ENCODE data around the gene MBNL2. TPM values are rescaled to one million over a fixed set of nuclear protein-coding genes. Genes with fewer than 3 reads are reported as not detected.

The MBNL2 gene
- total RNA-seq, 3 donors from 2014 or later (not counting 1 experiment from before 2014, with no cell fraction given) = 30.9 to 38.3 (median 33.1) TPM

DNA sequence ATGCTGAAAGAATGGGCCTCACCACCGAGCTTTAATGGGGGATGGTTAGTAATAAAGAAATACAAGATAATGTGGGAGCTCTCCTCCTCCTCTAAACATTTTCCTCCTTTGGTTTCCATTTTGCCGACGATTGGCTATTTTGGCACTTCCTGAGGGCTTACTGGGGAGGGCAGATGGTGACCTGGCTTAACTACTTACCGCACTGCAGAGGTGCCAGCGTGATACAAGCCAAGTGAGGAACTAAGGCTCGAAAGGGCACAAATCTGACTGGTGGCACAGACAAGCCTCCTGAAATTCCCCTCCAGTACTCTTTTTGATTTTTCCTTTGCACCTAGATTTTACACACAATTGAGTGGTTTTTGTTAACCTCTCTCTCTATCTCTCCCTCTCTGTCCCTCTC lies 158.6 kb downstream of the MBNL2 start:
- ATAC-seq (no peak), DNase-seq (no peak)
- H3K27ac Mint-ChIP-seq = no peak overlapping the region
- H3K4me1 ChIP-seq (ENCODE audit: control insufficient read depth, insufficient read depth, low read length) = no peaks in the 10 kb centered on the region
- peaks cover 2% of the 10 kb centered on the region for H3K36me3 ChIP-seq (ENCODE audit: control insufficient read depth, insufficient read depth, low read length)
- H3K4me3 ChIP-seq (ENCODE audit: low read length) = no peak overlapping the region
- 90% methylated on average over 5 of the region's 6 CpGs for WGBS (ENCODE audit: insufficient coverage)
- H3K36me3 Mint-ChIP-seq = peaks cover 7% of the 10 kb centered on the region
- intact Hi-C loops (cut with micrococcal nuclease) = no loop called here
- H3K9me3 ChIP-seq (ENCODE audit: control insufficient read depth, insufficient read depth, low read length) = no peaks in the 10 kb centered on the region
- no peak overlapping the region for H3K4me3 Mint-ChIP-seq
- H3K9me3 Mint-ChIP-seq = no peaks in the 10 kb centered on the region
- peaks cover 0 to 5% of the 10 kb centered on the region in 2 donors for H3K4me1 Mint-ChIP-seq
- TF ChIP-seq CTCF (IDR thresholded peaks at IDR 0.05) = no peak
- H3K27ac ChIP-seq (ENCODE audit: low read length) = no peak overlapping the region
- H3K27me3 Mint-ChIP-seq (ENCODE audit: low read depth in 2 of 2) = no peaks in the 10 kb centered on the region
- H3K27me3 ChIP-seq (ENCODE audit: control insufficient read depth, insufficient read depth, low read length) = no peaks in the 10 kb centered on the region

DNA sequence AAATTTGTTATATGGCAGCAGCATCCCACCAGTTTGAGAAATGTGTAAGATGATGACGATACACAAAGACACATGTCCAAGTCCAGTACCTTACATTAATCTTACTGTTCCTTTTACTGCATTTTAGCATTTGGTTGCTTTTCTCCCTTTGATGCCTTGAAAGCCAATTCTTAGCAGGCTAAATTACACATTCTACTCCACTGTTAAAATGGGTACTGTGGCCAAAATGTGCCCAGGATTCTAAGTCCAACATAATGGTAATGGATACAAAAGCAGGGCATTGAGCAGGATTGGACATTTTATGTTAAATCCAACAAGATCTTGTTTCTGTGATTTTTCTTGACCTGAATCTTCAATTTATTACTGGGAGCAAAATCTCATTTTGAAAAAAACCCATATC lies 159.1 kb downstream of the MBNL2 start:
- no peaks in the 10 kb centered on the region for H3K9me3 Mint-ChIP-seq
- H3K27ac Mint-ChIP-seq = no peak overlapping the region
- Histone ChIP-seq H3K27ac (ENCODE audit: low read length) (no peak overlapping the region), H3K36me3 (ENCODE audit: control insufficient read depth, insufficient read depth, low read length) (peaks cover 2% of the 10 kb centered on the region), H3K27me3 (ENCODE audit: control insufficient read depth, insufficient read depth, low read length) (no peaks in the 10 kb centered on the region), H3K4me1 (ENCODE audit: control insufficient read depth, insufficient read depth, low read length) (peaks cover 3% of the 10 kb centered on the region), H3K4me3 (ENCODE audit: low read length) (no peak overlapping the region), H3K9me3 (ENCODE audit: control insufficient read depth, insufficient read depth, low read length) (no peaks in the 10 kb centered on the region)
- ATAC-seq = no peak
- peaks cover 2 to 7% of the 10 kb centered on the region in 2 donors for H3K4me1 Mint-ChIP-seq
- H3K27me3 Mint-ChIP-seq (ENCODE audit: low read depth in 2 of 2) = no peaks in the 10 kb centered on the region
- peaks cover 7% of the 10 kb centered on the region for H3K36me3 Mint-ChIP-seq
- no peak overlapping the region for H3K4me3 Mint-ChIP-seq
- no peak for DNase-seq
- no peak for TF ChIP-seq CTCF (IDR thresholded peaks at IDR 0.05)
- intact Hi-C loops (cut with micrococcal nuclease) = no loop called here
- 100% methylated on average over 1 of the region's 1 CpG for WGBS (ENCODE audit: insufficient coverage)

- Mint-ChIP-seq H3K27ac (no peak overlapping the region), H3K27me3 (ENCODE audit: low read depth in 2 of 2) (no peaks in the 10 kb centered on the region), H3K4me1 (peaks cover 13 to 18% of the 10 kb centered on the region in 2 donors), H3K9me3 (no peaks in the 10 kb centered on the region), H3K4me3 (no peak overlapping the region), H3K36me3 (peaks cover 7% of the 10 kb centered on the region)
- DNase-seq (no peak), ATAC-seq (no peak)
- H3K36me3 ChIP-seq (ENCODE audit: control insufficient read depth, insufficient read depth, low read length) = peaks cover 2% of the 10 kb centered on the region
- intact Hi-C loops (cut with micrococcal nuclease) = no loop called here
- no peak for TF ChIP-seq CTCF (IDR thresholded peaks at IDR 0.05)
- no peak overlapping the region for H3K4me3 ChIP-seq (ENCODE audit: low read length)
- H3K9me3 ChIP-seq (ENCODE audit: control insufficient read depth, insufficient read depth, low read length) = no peaks in the 10 kb centered on the region
- H3K27ac ChIP-seq (ENCODE audit: low read length) = no peak overlapping the region
- 92% methylated on average over 3 of the region's 5 CpGs for whole genome bisulfite sequencing (ENCODE audit: insufficient coverage)
- no peaks in the 10 kb centered on the region for H3K27me3 ChIP-seq (ENCODE audit: control insufficient read depth, insufficient read depth, low read length)
- H3K4me1 ChIP-seq (ENCODE audit: control insufficient read depth, insufficient read depth, low read length) = peaks cover 8% of the 10 kb centered on the region
These were observed 160.1 kb downstream of the MBNL2 start for GRCh38 chr13:97382276-97382675.

DNA sequence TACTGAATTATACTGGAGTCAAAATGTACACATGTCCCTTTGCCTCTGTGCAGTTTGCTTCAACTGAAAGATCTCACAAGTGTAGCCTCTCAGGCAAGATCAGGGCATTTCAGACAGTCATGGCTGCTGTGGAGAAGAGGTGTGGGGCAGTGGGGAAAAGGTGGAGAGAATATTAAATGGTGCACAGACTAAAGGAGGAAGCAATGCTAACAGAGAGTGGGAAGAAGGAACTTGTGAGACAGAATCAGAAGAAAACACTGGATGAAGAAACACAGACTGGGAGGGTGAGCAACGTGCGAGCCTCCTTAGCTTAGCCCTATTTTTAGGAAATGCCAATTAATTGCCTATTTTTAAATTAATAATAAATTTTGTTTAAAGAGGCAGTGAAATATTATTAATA lies 162.2 kb downstream of the MBNL2 start:
- no peak for ATAC-seq
- H3K27me3 Mint-ChIP-seq (ENCODE audit: low read depth in 2 of 2) = no peaks in the 10 kb centered on the region
- no peaks in the 10 kb centered on the region for H3K9me3 Mint-ChIP-seq
- peak overlapping the region in 1 of 2 donors; percentile 49 for H3K27ac Mint-ChIP-seq
- Histone ChIP-seq H3K4me1 (ENCODE audit: control insufficient read depth, insufficient read depth, low read length) (peaks cover 10% of the 10 kb centered on the region), H3K27ac (ENCODE audit: low read length) (no peak overlapping the region), H3K27me3 (ENCODE audit: control insufficient read depth, insufficient read depth, low read length) (no peaks in the 10 kb centered on the region), H3K9me3 (ENCODE audit: control insufficient read depth, insufficient read depth, low read length) (no peaks in the 10 kb centered on the region), H3K4me3 (ENCODE audit: low read length) (no peak overlapping the region), H3K36me3 (ENCODE audit: control insufficient read depth, insufficient read depth, low read length) (peaks cover 3% of the 10 kb centered on the region)
- intact Hi-C loops (cut with micrococcal nuclease) = no loop called here
- peaks cover 19 to 32% of the 10 kb centered on the region in 2 donors for H3K4me1 Mint-ChIP-seq
- no peak for DNase-seq
- no peak for TF ChIP-seq CTCF (IDR thresholded peaks at IDR 0.05)
- no CpG with 5 or more reads among the region's 2 CpGs for WGBS (ENCODE audit: insufficient coverage)
- H3K36me3 Mint-ChIP-seq = peaks cover 7% of the 10 kb centered on the region
- H3K4me3 Mint-ChIP-seq = no peak overlapping the region
